Transverse colon (tissue), 4 donors: ENCODE measurements around the gene CNOT4.

ENCODE experiments used
- EP300 ChIP-seq: sonication (generic); formaldehyde crosslinking; IDR thresholded peaks from one replicate; pipeline ENCODE4 v1.6.1; 2017; ENCODE audit warnings: antibody characterized with exemption, low read depth
- POLR2A ChIP-seq: fragments of 450-650 bp; IDR thresholded peaks from one replicate; pipeline ENCODE4 v1.6.1; 2016; ENCODE audit warnings: antibody characterized with exemption, mild to moderate bottlenecking, moderate library complexity
- POLR2AphosphoS5 ChIP-seq, 3 donors: sonication (generic); formaldehyde crosslinking; IDR thresholded peaks; one replicate each; pipeline ENCODE4 v1.6.1; 2016; ENCODE audit warnings: antibody characterized with exemption in 3 of 3
- TF ChIP-seq, protein P1 (sequence below), 5 experiments: fragments of 200-600 bp in 3 of 5; fragments of 450-650 bp in 2 of 5; sonication (generic) in 3 of 5; IDR thresholded peaks; 1 replicate in 2 of 5; 2 replicates in 3 of 5; pipeline ENCODE4 v1.5.1; 2016 to 2017; ENCODE audit warnings: antibody characterized with exemption in 5 of 5, inconsistent platforms in 3 of 5, mild to moderate bottlenecking in 2 of 5, moderate library complexity in 1 of 5

DNA sequence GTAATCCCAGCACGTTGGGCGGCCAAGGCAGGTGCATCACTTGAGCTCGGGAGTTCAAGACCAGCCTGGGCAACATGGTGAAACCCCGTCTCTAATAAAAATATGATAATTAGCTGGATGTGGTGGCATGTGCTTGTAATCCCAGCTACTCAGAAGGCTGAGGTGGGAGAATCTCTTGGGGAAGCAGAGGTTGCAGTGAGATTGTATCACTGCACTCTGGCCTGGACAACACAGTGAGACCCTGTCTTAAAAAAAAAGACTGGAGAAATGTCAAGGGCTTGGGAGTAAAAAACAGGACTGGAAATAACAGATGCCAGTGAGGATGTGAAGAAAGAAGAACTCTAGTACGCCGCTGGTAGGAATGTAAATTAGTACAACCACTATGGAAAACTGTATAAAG lies 31.1 kb upstream of the CNOT4 start:
- TF ChIP-seq, protein P1, sequence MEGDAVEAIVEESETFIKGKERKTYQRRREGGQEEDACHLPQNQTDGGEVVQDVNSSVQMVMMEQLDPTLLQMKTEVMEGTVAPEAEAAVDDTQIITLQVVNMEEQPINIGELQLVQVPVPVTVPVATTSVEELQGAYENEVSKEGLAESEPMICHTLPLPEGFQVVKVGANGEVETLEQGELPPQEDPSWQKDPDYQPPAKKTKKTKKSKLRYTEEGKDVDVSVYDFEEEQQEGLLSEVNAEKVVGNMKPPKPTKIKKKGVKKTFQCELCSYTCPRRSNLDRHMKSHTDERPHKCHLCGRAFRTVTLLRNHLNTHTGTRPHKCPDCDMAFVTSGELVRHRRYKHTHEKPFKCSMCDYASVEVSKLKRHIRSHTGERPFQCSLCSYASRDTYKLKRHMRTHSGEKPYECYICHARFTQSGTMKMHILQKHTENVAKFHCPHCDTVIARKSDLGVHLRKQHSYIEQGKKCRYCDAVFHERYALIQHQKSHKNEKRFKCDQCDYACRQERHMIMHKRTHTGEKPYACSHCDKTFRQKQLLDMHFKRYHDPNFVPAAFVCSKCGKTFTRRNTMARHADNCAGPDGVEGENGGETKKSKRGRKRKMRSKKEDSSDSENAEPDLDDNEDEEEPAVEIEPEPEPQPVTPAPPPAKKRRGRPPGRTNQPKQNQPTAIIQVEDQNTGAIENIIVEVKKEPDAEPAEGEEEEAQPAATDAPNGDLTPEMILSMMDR (IDR thresholded peaks at IDR 0.05), result no peak
- TF ChIP-seq POLR2AphosphoS5 (IDR thresholded peaks at IDR 0.05) (no peak), EP300 (no peak), POLR2A (no peak)
